H1 (cell line): ENCODE measurements around the gene HOXD1. TPM values are rescaled to one million over a fixed set of nuclear protein-coding genes. Genes with fewer than 3 reads are reported as not detected.

Experiments used
- CTCF ChIA-PET: fragments of 300-600 bp; sonication (Branson Sonifier 250); formaldehyde crosslinking; loops from one replicate; lab custom pipeline; 2021; ENCODE audit not compliant: partially characterized antibody; lab: Charles Lee
- POLR2A ChIA-PET: fragments of 300-600 bp; sonication (Branson Sonifier 250); formaldehyde crosslinking; loops from one replicate; lab custom pipeline; 2021; ENCODE audit warnings: inconsistent platforms; ENCODE audit not compliant: partially characterized antibody; lab: Charles Lee
- DNase-seq, 2 experiments: peaks; one replicate each; pipeline versions ENCODE4 v3.0.0 to v3.0.0-alpha.2; 2010 to 2022; ENCODE audit warnings: low spot score in 2 of 2, low read depth in 1 of 2, mixed read lengths in 1 of 2
- FAIRE-seq: peaks from 2 replicates; lab custom pipeline; 2011; peaks lifted over from hg19 to GRCh38; lab: Jason Lieb, UNC
- H2AFZ ChIP-seq: 2 replicates; pipeline ENCODE4 v1.8.1; 2012; ENCODE audit warnings: low read length, inconsistent platforms
- H2AK5ac ChIP-seq: 2 replicates; pipeline ENCODE4 v1.6.1; 2013; ENCODE audit warnings: low read depth, low read length
- H2BK120ac ChIP-seq: replicated peaks from 2 replicates; pipeline ENCODE3; 2013; ENCODE audit warnings: low read depth, low read length, inconsistent platforms
- H2BK12ac ChIP-seq: 2 replicates; pipeline ENCODE4 v1.6.1; 2013; ENCODE audit warnings: low read depth, low read length
- H2BK15ac ChIP-seq: 2 replicates; pipeline ENCODE4 v1.6.1; 2013; ENCODE audit warnings: low read length
- H2BK20ac ChIP-seq: 2 replicates; pipeline ENCODE4 v1.6.1; 2013; ENCODE audit warnings: low read length
- H2BK5ac ChIP-seq: 2 replicates; pipeline ENCODE4 v1.6.1; 2013; ENCODE audit warnings: low read depth, low read length
- H3K14ac ChIP-seq: 2 replicates; pipeline ENCODE4 v1.6.1; 2013; ENCODE audit warnings: inconsistent platforms; ENCODE audit not compliant: insufficient read length
- H3K18ac ChIP-seq: 2 replicates; pipeline ENCODE4 v1.6.1; 2013; ENCODE audit warnings: low read length; ENCODE audit errors: extremely low read depth
- H3K23ac ChIP-seq: 2 replicates; pipeline ENCODE4 v1.6.1; 2013; ENCODE audit warnings: inconsistent platforms; ENCODE audit not compliant: insufficient read length
- H3K23me2 ChIP-seq: 2 replicates; pipeline ENCODE4 v1.6.1; 2013; ENCODE audit warnings: low read depth, low read length
- H3K27ac ChIP-seq: 2 replicates; pipeline ENCODE4 v1.6.1; 2011; ENCODE audit warnings: low read depth, low read length, inconsistent platforms
- H3K27me3 ChIP-seq, 4 experiments: replicated peaks in 1 of 4; 1 replicate in 1 of 4; 2 replicates in 3 of 4; pipeline versions ENCODE4 v1.6.1 to v1.8.1; 2011 to 2013; ENCODE audit warnings: low read length in 3 of 4, mild to moderate bottlenecking in 3 of 4, inconsistent platforms in 2 of 4, mixed read lengths in 2 of 4, moderate library complexity in 1 of 4; ENCODE audit not compliant: control insufficient read depth in 3 of 4, insufficient read depth in 3 of 4; ENCODE audit errors: extremely low read depth in 1 of 4
- H3K36me3 ChIP-seq, 4 experiments: 2 replicates each; pipeline versions ENCODE4 v1.6.1 to v1.8.1; 2011 to 2013; ENCODE audit warnings: mild to moderate bottlenecking in 4 of 4, low read length in 3 of 4, moderate library complexity in 2 of 4, control low read depth in 1 of 4, inconsistent platforms in 1 of 4; ENCODE audit not compliant: insufficient read depth in 4 of 4, control insufficient read depth in 2 of 4
- H3K4ac ChIP-seq: replicated peaks from 2 replicates; pipeline ENCODE3; 2013; ENCODE audit warnings: low read length, low read depth, mixed read lengths, inconsistent platforms; ENCODE audit not compliant: insufficient read length
- H3K4me1 ChIP-seq, 4 experiments: replicated peaks in 1 of 4; 1 replicate in 1 of 4; 2 replicates in 3 of 4; pipeline versions ENCODE4 v1.6.1 to v1.8.1; 2011 to 2013; ENCODE audit warnings: low read length in 3 of 4, inconsistent platforms in 2 of 4, mixed read lengths in 1 of 4; ENCODE audit not compliant: insufficient read depth in 4 of 4, control insufficient read depth in 3 of 4
- H3K4me2 ChIP-seq, 2 experiments: 2 replicates each; pipeline versions ENCODE4 v1.6.1 to v1.8.1; 2011 to 2013; ENCODE audit warnings: low read depth in 2 of 2, low read length in 2 of 2, control low read depth in 1 of 2, inconsistent platforms in 1 of 2, mild to moderate bottlenecking in 1 of 2; ENCODE audit not compliant: insufficient read depth in 1 of 2
- H3K4me3 ChIP-seq, 4 experiments: fragments of 200-600, 300-600 bp in 1 of 4; sonication (generic), shearing (Covaris generic), sonication (Bioruptor Twin) in 1 of 4; 2 replicates each; pipeline versions ENCODE4 v1.5.1 to v1.8.1; 2011 to 2016; ENCODE audit warnings: low read length in 4 of 4, low read depth in 3 of 4, control low read depth in 2 of 4, inconsistent platforms in 2 of 4, mild to moderate bottlenecking in 2 of 4, mixed read lengths in 1 of 4, moderate library complexity in 1 of 4; ENCODE audit not compliant: insufficient read depth in 2 of 4; ENCODE audit errors: extremely low read depth in 1 of 4
- H3K56ac ChIP-seq: replicated peaks from 2 replicates; pipeline ENCODE3; 2013; ENCODE audit warnings: low read depth, mild to moderate bottlenecking, mixed read lengths, low read length, inconsistent platforms; ENCODE audit not compliant: insufficient read length
- H3K79me1 ChIP-seq: 2 replicates; pipeline ENCODE4 v1.6.1; 2013; ENCODE audit warnings: low read depth, low read length, control low read depth
- H3K79me2 ChIP-seq, 2 experiments: 2 replicates each; pipeline versions ENCODE4 v1.6.1 to v1.8.1; 2012 to 2013; ENCODE audit warnings: low read length in 2 of 2, mild to moderate bottlenecking in 2 of 2, inconsistent platforms in 1 of 2; ENCODE audit not compliant: insufficient read depth in 2 of 2, control insufficient read depth in 1 of 2
- H3K9ac ChIP-seq, 4 experiments: replicated peaks in 1 of 4; 1 replicate in 1 of 4; 2 replicates in 3 of 4; pipeline versions ENCODE4 v1.6.1 to v1.8.1; 2011 to 2013; ENCODE audit warnings: low read depth in 3 of 4, low read length in 3 of 4, control low read depth in 2 of 4, mild to moderate bottlenecking in 2 of 4, moderate library complexity in 2 of 4, inconsistent platforms in 1 of 4; ENCODE audit errors: extremely low read depth in 1 of 4
- H3K9me3 ChIP-seq, 2 experiments: 2 replicates each; pipeline versions ENCODE4 v1.6.1 to v1.8.1; 2012 to 2013; ENCODE audit warnings: mild to moderate bottlenecking in 2 of 2, moderate library complexity in 2 of 2, control low read depth in 1 of 2, inconsistent platforms in 1 of 2, low read depth in 1 of 2, low read length in 1 of 2, mixed read lengths in 1 of 2; ENCODE audit not compliant: insufficient read depth in 2 of 2
- H4K20me1 ChIP-seq, 2 experiments: replicated peaks in 1 of 2; 2 replicates each; pipeline versions ENCODE3 to v1.8.1; 2011 to 2013; ENCODE audit warnings: inconsistent platforms in 2 of 2, low read length in 2 of 2, mild to moderate bottlenecking in 1 of 2; ENCODE audit not compliant: insufficient read depth in 2 of 2, control insufficient read depth in 1 of 2
- H4K5ac ChIP-seq: 2 replicates; pipeline ENCODE4 v1.6.1; 2013; ENCODE audit warnings: low read length, low read depth, mixed read lengths, inconsistent platforms; ENCODE audit not compliant: insufficient read length
- H4K8ac ChIP-seq: 2 replicates; pipeline ENCODE4 v1.8.0; 2013; ENCODE audit warnings: mild to moderate bottlenecking, moderate library complexity, low read length, inconsistent platforms; ENCODE audit not compliant: insufficient read depth; ENCODE audit errors: extremely low read depth
- H4K91ac ChIP-seq: replicated peaks from 2 replicates; pipeline ENCODE3; 2013; ENCODE audit warnings: low read length, mixed read lengths, inconsistent platforms; ENCODE audit not compliant: insufficient read length
- CEBPB ChIP-seq: IDR thresholded peaks from 2 replicates; pipeline ENCODE4 v1.6.1; 2012; ENCODE audit warnings: low read depth, low read length
- CTCF ChIP-seq, 3 experiments: IDR thresholded peaks; 1 replicate in 2 of 3; 2 replicates in 1 of 3; pipeline versions ENCODE4 v1.5.1 to v1.6.1; 2011; ENCODE audit warnings: low read length in 3 of 3, mild to moderate bottlenecking in 3 of 3, inconsistent platforms in 2 of 3, low read depth in 1 of 3, moderate library complexity in 1 of 3; ENCODE audit not compliant: insufficient read depth in 1 of 3; ENCODE audit errors: control extremely low read depth in 1 of 3
- EP300 ChIP-seq, 2 experiments: IDR thresholded peaks; 1 replicate in 1 of 2; 2 replicates in 1 of 2; pipeline ENCODE4 v1.6.1; 2011 to 2012; ENCODE audit warnings: low read depth in 2 of 2, low read length in 2 of 2, mild to moderate bottlenecking in 2 of 2, borderline replicate concordance in 1 of 2, inconsistent platforms in 1 of 2, moderate library complexity in 1 of 2
- FOSL1 ChIP-seq: IDR thresholded peaks from 2 replicates; pipeline ENCODE4 v1.6.1; 2011; ENCODE audit warnings: mild to moderate bottlenecking, low read depth, low read length, moderate library complexity; ENCODE audit not compliant: insufficient read depth
- GABPA ChIP-seq: IDR thresholded peaks from 2 replicates; pipeline ENCODE4 v1.6.1; 2011; ENCODE audit warnings: mild to moderate bottlenecking, low read length, moderate library complexity, borderline replicate concordance; ENCODE audit not compliant: insufficient read depth
- HDAC2 ChIP-seq, 2 experiments: fragments of 300-600 bp in 1 of 2; sonication (generic) in 1 of 2; IDR thresholded peaks; 2 replicates each; pipeline ENCODE4 v1.6.1; 2011 to 2012; ENCODE audit warnings: low read depth in 2 of 2, low read length in 2 of 2, mild to moderate bottlenecking in 2 of 2, moderate library complexity in 2 of 2, borderline replicate concordance in 1 of 2, inconsistent platforms in 1 of 2
- MAFK ChIP-seq: IDR thresholded peaks from 2 replicates; pipeline ENCODE4 v1.6.1; 2012; ENCODE audit warnings: low read depth, mild to moderate bottlenecking, improper control_type of control experiment, low read length
- NANOG ChIP-seq: IDR thresholded peaks from 2 replicates; pipeline ENCODE4 v1.6.1; 2011; ENCODE audit warnings: low read length, low read depth, mild to moderate bottlenecking, inconsistent platforms; ENCODE audit not compliant: insufficient read depth, poor library complexity, severe bottlenecking
- SP1 ChIP-seq: IDR thresholded peaks from 2 replicates; pipeline ENCODE4 v1.6.1; 2011; ENCODE audit warnings: low read depth, low read length
- TCF12 ChIP-seq: IDR thresholded peaks from 2 replicates; pipeline ENCODE4 v1.6.1; 2011; ENCODE audit warnings: low read depth, mild to moderate bottlenecking, low read length
- YY1 ChIP-seq: IDR thresholded peaks from 2 replicates; pipeline ENCODE4 v1.6.1; 2011; ENCODE audit warnings: low read depth, mild to moderate bottlenecking, low read length
- WGBS, 2 experiments: shearing (Covaris generic) in 1 of 2; methylation state at CpG; one replicate each; pipeline versions ENCODE4 v1.1.6 to v1.1.7; 2013 to 2015; ENCODE audit warnings: low lambda C conversion rate in 2 of 2, mixed read lengths in 2 of 2, inconsistent platforms in 1 of 2, low coverage in 1 of 2, missing lambda C conversion rate in 1 of 2; ENCODE audit not compliant: insufficient replicate concordance in 2 of 2, insufficient coverage in 1 of 2, insufficient read length in 1 of 2; ENCODE audit errors: extremely low coverage in 1 of 2, missing lambda C conversion rate in 1 of 2; 5-methylcytosine and 5-hydroxymethylcytosine counted together
- polyA plus RNA-seq, 7 experiments: library from polyadenylated mRNA; depleted of rRNA in 3 of 7; stranded (reverse) in 5 of 7; unstranded in 2 of 7; fragments of >200 nt in 5 of 7; fragments of 200-250 nt in 2 of 7; gene quantifications; 1 replicate in 5 of 7; 2 replicates in 1 of 7; 4 replicates in 1 of 7; pipeline versions ENCODE4 v1.2.1 to v1.2.3, GENCODE V29; 2011 to 2013; ENCODE audit warnings: missing spikeins in 2 of 7, mixed read lengths in 2 of 7
- total RNA-seq: library from RNA; stranded (reverse); fragmentation: NEBNext Ultra II Directional; extraction: Animal tissue kit (Norgen Biotek cat#: 25700); gene quantifications from 2 replicates; pipeline ENCODE4 v1.2.1, GENCODE V29; 2021

The HOXD1 gene
- total and polyA plus RNA-seq, 2 of the 8 experiments (the other 6 are each of a cell fraction or from before 2014, with no cell fraction given): 0.03 TPM; not detected in 1

GRCh38 chr2:176192351-176192750 lies 3.9 kb downstream of the HOXD1 start:
- Histone ChIP-seq H3K4ac (no peak overlapping the region), H3K23me2 (peaks cover 11% of the 10 kb centered on the region; the same call in 1 of the 2 replicates), H3K36me3 (no peaks in the 10 kb centered on the region), H3K4me1 (peaks cover 3 to 12% (median 5%) of the 10 kb centered on the region in 4 experiments; a peak in 5 of 7 replicates), H4K20me1 (peaks cover 5 to 17% of the 10 kb centered on the region in 2 experiments), H4K5ac (no peak overlapping the region), H3K56ac (no peak overlapping the region), H2BK12ac (no peak overlapping the region), H3K4me2 (no peak overlapping the region), H2BK15ac (no peak overlapping the region), H3K14ac (no peak overlapping the region), H3K18ac (no peak overlapping the region), H3K9me3 (no peaks in the 10 kb centered on the region), H2AK5ac (no peak overlapping the region), H3K79me2 (no peaks in the 10 kb centered on the region), H4K8ac (no peak overlapping the region), H3K4me3 (no peak overlapping the region), H3K23ac (no peak overlapping the region), H3K9ac (no peak overlapping the region), H4K91ac (no peak overlapping the region), H2BK5ac (no peak overlapping the region), H2BK20ac (no peak overlapping the region), H3K27me3 (peaks cover 54 to 84% (median 66%) of the 10 kb centered on the region in 4 experiments), H2BK120ac (no peak overlapping the region), H3K79me1 (no peaks in the 10 kb centered on the region), H3K27ac (no peak overlapping the region), H2AFZ (no peak overlapping the region)
- 0% methylated on average over 1 of the region's 1 CpG; no CpG with 5 or more reads in 1 of the 2 experiments for WGBS, 2 experiments
- ChIA-PET CTCF (interaction anchor here (0.7 to 8.7 kb wide), 2 partner anchors 18 to 62 kb away, joined by 3 to 60 read pairs; no protein-coding TSS in a partner anchor), POLR2A (interaction anchor here (0.5 kb wide), 1 partner anchor 9 kb away, joined by 4 read pairs; no protein-coding TSS in a partner anchor)
- DNase-seq: no peak
- peak; percentile 7 for FAIRE-seq
- TF ChIP-seq NANOG: peak; percentile 85
- no peak for TF ChIP-seq CTCF (IDR thresholded peaks at IDR 0.05; ENCODE audit: control extremely low read depth in 1 of 3, insufficient read depth in 1 of 3, low read depth in 1 of 3, low read length in 3 of 3)
- TF ChIP-seq GABPA: no peak
- 0 out of 2 replicates have a peak, but pooled peaks have one; percentile 24 for TF ChIP-seq SP1
- no peak for TF ChIP-seq YY1
- TF ChIP-seq CEBPB: no peak
- TF ChIP-seq EP300 (IDR thresholded peaks at IDR 0.05; ENCODE audit: borderline replicate concordance in 1 of 2, low read depth in 2 of 2, low read length in 2 of 2): no peak
- TF ChIP-seq TCF12: no peak
- TF ChIP-seq HDAC2 (IDR thresholded peaks at IDR 0.05; ENCODE audit: borderline replicate concordance in 1 of 2, low read depth in 2 of 2, low read length in 2 of 2): no peak
- TF ChIP-seq FOSL1: no peak
- TF ChIP-seq MAFK: no peak
